ENCODE data around the gene RBBP5. TPM values are rescaled to one million over a fixed set of nuclear protein-coding genes. Genes with fewer than 3 reads are reported as not detected.

RBBP5 gene
- total RNA-seq, 1 donor from 2014 or later = 19.7 TPM

DNA sequence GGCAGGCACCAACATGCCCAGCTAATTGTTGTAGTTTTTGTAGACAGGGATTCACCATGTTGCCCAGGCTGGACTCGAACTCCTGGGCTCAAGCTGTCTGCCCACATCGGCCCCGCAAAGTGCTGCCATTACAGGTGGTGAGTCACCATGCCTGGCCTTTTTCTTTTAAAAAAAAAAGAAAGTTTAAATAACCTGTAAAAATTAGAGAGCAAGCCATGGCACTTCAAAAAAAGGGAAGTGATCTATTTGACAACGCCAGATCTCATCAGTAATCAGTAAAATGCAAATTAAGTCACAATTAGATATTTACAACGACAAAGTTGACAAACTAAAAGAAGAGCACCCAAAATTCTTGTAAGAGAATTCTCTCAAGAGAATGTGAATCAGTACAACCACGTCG lies 2.9 kb upstream of the RBBP5 start:
- ATAC-seq (ENCODE audit: low read depth) (no peak), DNase-seq (no peak)
- H3K9me3 Mint-ChIP-seq = no peaks in the 10 kb centered on the region
- peaks cover 45% of the 10 kb centered on the region for H3K4me1 Mint-ChIP-seq
- peaks cover 12% of the 10 kb centered on the region for H3K36me3 Mint-ChIP-seq (ENCODE audit: low read depth)
- ChIA-PET CTCF (interaction anchor here (0.7 to 5.5 kb wide), 2 partner anchors 17 to 21 kb away, joined by 4 to 36 read pairs; no protein-coding TSS in a partner anchor), POLR2A (interaction anchor here (0.7 to 1.0 kb wide), 2 partner anchors 86 to 951 kb away, joined by 5 to 8 read pairs; no protein-coding TSS in a partner anchor)
- no peaks in the 10 kb centered on the region for H3K27me3 Mint-ChIP-seq
- peak overlapping the region; percentile 46 for H3K27ac Mint-ChIP-seq
- intact Hi-C loops (cut with micrococcal nuclease) = loop anchor here (5.0 to 10.0 kb wide), 7 partner anchors 103 to 1327 kb away; partner anchors contain the start of genes TMCC2, ZBED6 and ZC3H11A
- no peak for TF ChIP-seq CTCF (IDR thresholded peaks at IDR 0.05)
- H3K4me3 Mint-ChIP-seq = peak overlapping the region; percentile 8

DNA sequence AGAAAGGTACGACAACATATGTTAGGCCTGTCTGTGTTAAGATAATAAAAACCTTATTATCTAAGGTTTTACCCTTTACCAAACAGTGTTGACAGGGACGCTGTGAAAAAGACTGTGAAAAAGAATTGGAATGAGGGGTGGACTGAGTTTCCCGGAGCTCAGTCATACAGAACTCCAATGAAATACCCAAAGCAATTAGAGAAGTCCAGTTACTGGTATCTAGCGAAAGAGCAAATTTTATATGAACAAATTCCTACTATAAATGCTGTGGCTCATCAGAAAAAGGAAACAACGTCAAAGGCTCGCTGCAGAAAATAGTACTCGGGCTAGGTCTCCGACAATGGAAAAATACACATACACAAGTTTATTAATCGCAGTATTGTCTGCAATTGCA lies 708 bp upstream of the RBBP5 start:
- POLR2A ChIA-PET = interaction anchor here (1.3 to 2.3 kb wide), 3 partner anchors 11 to 19 kb away, joined by 4 to 11 read pairs (median 8); no protein-coding TSS in a partner anchor
- Mint-ChIP-seq H3K4me3 (peak overlapping the region; percentile 99), H3K9me3 (no peaks in the 10 kb centered on the region), H3K36me3 (ENCODE audit: low read depth) (peaks cover 26% of the 10 kb centered on the region), H3K4me1 (peaks cover 57% of the 10 kb centered on the region), H3K27ac (peak overlapping the region; percentile 100), H3K27me3 (no peaks in the 10 kb centered on the region)
- no peak for DNase-seq
- intact Hi-C loops (cut with micrococcal nuclease) = loop anchor here (2.0 to 10.0 kb wide), 8 partner anchors 105 to 1325 kb away; partner anchors contain the start of genes SNRPE, TMCC2, ZBED6 and ZC3H11A
- CTCF ChIA-PET = interaction anchor here (1.2 to 5.5 kb wide), 5 partner anchors 16 to 133 kb away, joined by 5 to 36 read pairs (median 6); partner anchors contain the start of gene TMCC2
- no peak for ATAC-seq (ENCODE audit: low read depth)
- TF ChIP-seq CTCF (IDR thresholded peaks at IDR 0.05) = no peak

DNA sequence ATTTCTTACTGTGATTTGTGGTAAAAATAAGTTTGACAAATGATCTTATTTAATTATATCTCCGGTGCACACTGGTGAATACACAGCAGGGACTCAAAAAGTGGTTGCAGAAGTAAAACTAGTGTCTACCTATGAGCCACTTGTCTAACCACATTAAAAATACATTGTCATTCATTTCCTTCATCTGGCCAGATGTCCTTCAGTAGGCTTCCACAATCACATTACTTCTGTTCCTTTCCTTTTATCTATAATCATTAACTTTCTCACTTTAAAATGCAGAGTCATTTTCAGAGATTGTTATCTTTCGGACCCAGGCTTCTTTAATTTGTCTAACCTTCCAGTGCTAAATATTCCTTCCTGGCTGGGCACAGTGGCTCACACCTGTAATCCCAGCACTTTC lies 3.0 kb downstream of the RBBP5 start:
- DNase-seq (no peak), ATAC-seq (ENCODE audit: low read depth) (no peak)
- peak overlapping the region; percentile 31 for H3K27ac Mint-ChIP-seq
- POLR2A ChIA-PET = no interaction called here
- peaks cover 51% of the 10 kb centered on the region for H3K36me3 Mint-ChIP-seq (ENCODE audit: low read depth)
- no peak overlapping the region for H3K4me3 Mint-ChIP-seq
- no peaks in the 10 kb centered on the region for H3K27me3 Mint-ChIP-seq
- CTCF ChIA-PET = interaction anchor here (1.0 kb wide), 1 partner anchor 137 kb away, joined by 3 read pairs; no protein-coding TSS in a partner anchor
- H3K4me1 Mint-ChIP-seq = peaks cover 47% of the 10 kb centered on the region
- no peaks in the 10 kb centered on the region for H3K9me3 Mint-ChIP-seq
- intact Hi-C loops (cut with micrococcal nuclease) = no loop called here
- no peak for TF ChIP-seq CTCF (IDR thresholded peaks at IDR 0.05)

DNA sequence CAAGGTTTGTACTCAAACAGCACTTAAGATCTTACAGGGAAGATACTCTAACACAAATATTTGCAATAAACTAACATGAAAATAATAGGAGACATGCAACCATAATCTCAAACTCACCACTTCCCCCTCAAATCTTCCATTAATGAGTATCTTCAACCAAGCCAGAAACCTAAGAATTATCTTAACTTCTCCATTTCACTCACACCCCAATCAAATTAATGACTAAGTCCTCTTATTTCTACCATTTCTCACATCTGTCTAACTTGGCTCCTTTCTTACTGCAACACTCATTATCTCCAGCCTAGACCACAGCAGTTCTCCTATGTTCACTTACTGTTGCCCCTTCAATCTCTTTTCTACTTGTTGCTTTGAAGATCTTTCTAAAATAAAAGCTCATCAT lies 10.4 kb downstream of the RBBP5 start:
- peaks cover 21% of the 10 kb centered on the region for H3K4me1 Mint-ChIP-seq
- POLR2A ChIA-PET = interaction anchor here (1.3 kb wide), 1 partner anchor 11 kb away, joined by 8 read pairs; the partner anchor contains the start of gene RBBP5
- no peaks in the 10 kb centered on the region for H3K9me3 Mint-ChIP-seq
- intact Hi-C loops (cut with micrococcal nuclease) = no loop called here
- CTCF ChIA-PET = interaction anchor here (0.7 kb wide), 1 partner anchor 145 kb away, joined by 3 read pairs; no protein-coding TSS in a partner anchor
- ATAC-seq (ENCODE audit: low read depth) = peak; percentile 62
- no peak for TF ChIP-seq CTCF (IDR thresholded peaks at IDR 0.05)
- DNase-seq = no peak
- H3K27ac Mint-ChIP-seq = peak overlapping the region; percentile 5
- no peaks in the 10 kb centered on the region for H3K27me3 Mint-ChIP-seq
- peaks cover 62% of the 10 kb centered on the region for H3K36me3 Mint-ChIP-seq (ENCODE audit: low read depth)
- no peak overlapping the region for H3K4me3 Mint-ChIP-seq

DNA sequence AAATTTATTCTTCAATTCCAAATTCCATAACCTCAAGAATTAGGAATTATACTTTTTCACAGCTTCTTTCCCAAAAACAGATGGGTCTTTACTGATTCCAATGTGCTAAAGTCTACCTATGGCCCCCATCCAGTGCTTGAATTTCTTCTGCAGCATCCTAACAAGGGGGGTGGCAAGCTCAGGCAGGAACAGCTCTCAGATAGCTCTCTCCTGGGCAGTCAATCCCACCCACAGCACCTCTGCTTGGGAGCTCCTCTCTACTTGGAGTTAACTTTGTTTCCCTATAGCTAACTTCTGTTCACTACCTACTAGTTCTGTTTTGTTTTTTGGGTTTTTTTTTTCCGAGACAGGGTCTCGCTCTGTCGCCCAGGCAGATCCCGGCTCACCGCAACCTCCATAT lies 12.1 kb downstream of the RBBP5 start:
- DNase-seq = no peak
- Mint-ChIP-seq H3K27me3 (no peaks in the 10 kb centered on the region), H3K9me3 (no peaks in the 10 kb centered on the region), H3K4me1 (peaks cover 21% of the 10 kb centered on the region), H3K36me3 (ENCODE audit: low read depth) (peaks cover 63% of the 10 kb centered on the region), H3K4me3 (no peak overlapping the region), H3K27ac (no peak overlapping the region)
- POLR2A ChIA-PET = interaction anchor here (1.4 kb wide), 1 partner anchor 12 kb away, joined by 4 read pairs; the partner anchor contains the start of gene RBBP5
- intact Hi-C loops (cut with micrococcal nuclease) = loop anchor here (5.0 kb wide), 1 partner anchor 33 kb away; no protein-coding TSS in a partner anchor
- CTCF ChIA-PET = interaction anchor here (1.2 to 1.5 kb wide), 4 partner anchors 11 to 146 kb away, joined by 3 to 5 read pairs (median 3); no protein-coding TSS in a partner anchor
- no peak for TF ChIP-seq CTCF (IDR thresholded peaks at IDR 0.05)
- ATAC-seq (ENCODE audit: low read depth) = no peak

All from activated B cell treated with CpG ODN at 0.5 μM for 24 hours (primary cell).